ENCODE data around the gene RAB11FIP4. TPM values are rescaled to one million over a fixed set of nuclear protein-coding genes. Genes with fewer than 3 reads are reported as not detected.

RAB11FIP4 gene
- total and polyA plus RNA-seq, 4 donors = 1.5 to 16.0 (median 3.3) TPM

GRCh38 chr17:31553506-31553905 is 162.0 kb downstream of the RAB11FIP4 start:
- peaks cover 0 to 18% (median 12%) of the 10 kb centered on the region in 4 donors for H3K4me1 ChIP-seq (ENCODE audit: control insufficient read depth in 4 of 4, insufficient read depth in 4 of 4, low read length in 3 of 4)
- H3K27ac ChIP-seq (ENCODE audit: low read depth in 1 of 2, low read length in 2 of 2) = no peak overlapping the region
- no peaks in the 10 kb centered on the region for H3K27me3 ChIP-seq (ENCODE audit: control insufficient read depth in 4 of 4, insufficient read depth in 4 of 4, low read length in 3 of 4)
- 92% methylated on average over 5 of the region's 5 CpGs for WGBS
- DNase-seq (ENCODE audit: low spot score) = no peak
- no peaks in the 10 kb centered on the region for H3K9me3 ChIP-seq (ENCODE audit: control insufficient read depth in 4 of 4, low read length in 3 of 4)
- H3K36me3 ChIP-seq (ENCODE audit: control insufficient read depth in 4 of 4, insufficient read depth in 3 of 4, low read depth in 1 of 4, low read length in 3 of 4) = no peaks in the 10 kb centered on the region
- no peak for TF ChIP-seq GABPA (IDR thresholded peaks at IDR 0.05 in 1 of 2, conservative IDR thresholded peaks at IDR 0.05 in 1 of 2)
- TF ChIP-seq, protein P1, sequence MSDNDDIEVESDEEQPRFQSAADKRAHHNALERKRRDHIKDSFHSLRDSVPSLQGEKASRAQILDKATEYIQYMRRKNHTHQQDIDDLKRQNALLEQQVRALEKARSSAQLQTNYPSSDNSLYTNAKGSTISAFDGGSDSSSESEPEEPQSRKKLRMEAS (IDR thresholded peaks at IDR 0.05) = no peak
- TF ChIP-seq, protein P2, sequence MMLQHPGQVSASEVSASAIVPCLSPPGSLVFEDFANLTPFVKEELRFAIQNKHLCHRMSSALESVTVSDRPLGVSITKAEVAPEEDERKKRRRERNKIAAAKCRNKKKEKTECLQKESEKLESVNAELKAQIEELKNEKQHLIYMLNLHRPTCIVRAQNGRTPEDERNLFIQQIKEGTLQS (IDR thresholded peaks at IDR 0.05) = no peak
- no peak for TF ChIP-seq RAD21 (IDR thresholded peaks at IDR 0.05)
- no peak for TF ChIP-seq SP1 (IDR thresholded peaks at IDR 0.05)
- TF ChIP-seq, protein P3, sequence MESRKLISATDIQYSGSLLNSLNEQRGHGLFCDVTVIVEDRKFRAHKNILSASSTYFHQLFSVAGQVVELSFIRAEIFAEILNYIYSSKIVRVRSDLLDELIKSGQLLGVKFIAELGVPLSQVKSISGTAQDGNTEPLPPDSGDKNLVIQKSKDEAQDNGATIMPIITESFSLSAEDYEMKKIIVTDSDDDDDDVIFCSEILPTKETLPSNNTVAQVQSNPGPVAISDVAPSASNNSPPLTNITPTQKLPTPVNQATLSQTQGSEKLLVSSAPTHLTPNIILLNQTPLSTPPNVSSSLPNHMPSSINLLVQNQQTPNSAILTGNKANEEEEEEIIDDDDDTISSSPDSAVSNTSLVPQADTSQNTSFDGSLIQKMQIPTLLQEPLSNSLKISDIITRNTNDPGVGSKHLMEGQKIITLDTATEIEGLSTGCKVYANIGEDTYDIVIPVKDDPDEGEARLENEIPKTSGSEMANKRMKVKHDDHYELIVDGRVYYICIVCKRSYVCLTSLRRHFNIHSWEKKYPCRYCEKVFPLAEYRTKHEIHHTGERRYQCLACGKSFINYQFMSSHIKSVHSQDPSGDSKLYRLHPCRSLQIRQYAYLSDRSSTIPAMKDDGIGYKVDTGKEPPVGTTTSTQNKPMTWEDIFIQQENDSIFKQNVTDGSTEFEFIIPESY (IDR thresholded peaks at IDR 0.05) = no peak
- no peak for TF ChIP-seq RXRA (IDR thresholded peaks at IDR 0.05)
- TF ChIP-seq HNF4A (conservative IDR thresholded peaks at IDR 0.05) = no peak
- no peak for TF ChIP-seq HNF4G (IDR thresholded peaks at IDR 0.05)
- no peak for TF ChIP-seq NR2F2 (IDR thresholded peaks at IDR 0.05)
- H3K9ac ChIP-seq (ENCODE audit: low read depth in 1 of 2, low read length in 2 of 2) = no peak overlapping the region
- H3K4me3 ChIP-seq (ENCODE audit: low read depth in 1 of 3, low read length in 3 of 3) = no peak overlapping the region

DNA sequence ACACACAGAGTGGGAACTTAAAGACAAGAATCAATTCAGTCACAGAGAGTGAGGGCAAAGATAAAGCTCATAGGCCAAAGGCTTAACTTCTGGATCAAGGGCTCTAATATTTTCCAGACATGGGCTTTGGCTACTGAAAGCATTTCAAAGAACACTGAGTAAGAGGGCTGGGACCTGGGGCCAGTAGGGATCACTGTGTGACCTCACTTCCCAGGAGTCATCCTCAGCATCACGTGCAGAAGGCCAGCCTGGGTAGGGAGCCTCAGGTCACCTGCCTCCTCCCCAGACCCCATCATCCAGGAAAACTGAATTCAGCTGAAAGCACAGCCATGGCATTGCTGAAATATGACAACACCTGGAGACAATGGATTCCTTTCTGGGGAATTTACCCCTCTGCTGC is 163.5 kb downstream of the RAB11FIP4 start:
- H3K4me1 ChIP-seq (ENCODE audit: control insufficient read depth in 4 of 4, insufficient read depth in 4 of 4, low read length in 3 of 4) = peaks cover 0 to 16% (median 9%) of the 10 kb centered on the region in 4 donors
- WGBS = 98% methylated on average over 1 of the region's 1 CpG
- TF ChIP-seq YY1 (IDR thresholded peaks at IDR 0.05) = no peak

GRCh38 chr17:31556969-31557645 is 165.6 kb downstream of the RAB11FIP4 start:
- 84% methylated on average over 13 of the region's 13 CpGs for WGBS
- Histone ChIP-seq H3K27me3 (ENCODE audit: control insufficient read depth in 4 of 4, insufficient read depth in 4 of 4, low read length in 3 of 4) (no peaks in the 10 kb centered on the region), H3K4me3 (ENCODE audit: low read depth in 1 of 3, low read length in 3 of 3) (no peak overlapping the region), H3K9ac (ENCODE audit: low read depth in 1 of 2, low read length in 2 of 2) (no peak overlapping the region), H3K27ac (ENCODE audit: low read depth in 1 of 2, low read length in 2 of 2) (no peak overlapping the region), H3K4me1 (ENCODE audit: control insufficient read depth in 4 of 4, insufficient read depth in 4 of 4, low read length in 3 of 4) (peaks cover 3 to 31% (median 19%) of the 10 kb centered on the region in 4 donors), H3K36me3 (ENCODE audit: control insufficient read depth in 4 of 4, insufficient read depth in 3 of 4, low read depth in 1 of 4, low read length in 3 of 4) (no peaks in the 10 kb centered on the region), H3K9me3 (ENCODE audit: control insufficient read depth in 4 of 4, low read length in 3 of 4) (no peaks in the 10 kb centered on the region)
- TF ChIP-seq YY1 (IDR thresholded peaks at IDR 0.05) = no peak
- no peak for TF ChIP-seq EGR1 (IDR thresholded peaks at IDR 0.05; ENCODE audit: low read depth in 2 of 2)
- DNase-seq (ENCODE audit: low spot score) = no peak

More for the DNA sequence above, 163.5 kb downstream of the RAB11FIP4 start:
- Histone ChIP-seq H3K4me3 (ENCODE audit: low read depth in 1 of 3, low read length in 3 of 3) (no peak overlapping the region), H3K36me3 (ENCODE audit: control insufficient read depth in 4 of 4, insufficient read depth in 3 of 4, low read depth in 1 of 4, low read length in 3 of 4) (no peaks in the 10 kb centered on the region), H3K27me3 (ENCODE audit: control insufficient read depth in 4 of 4, insufficient read depth in 4 of 4, low read length in 3 of 4) (no peaks in the 10 kb centered on the region), H3K9ac (ENCODE audit: low read depth in 1 of 2, low read length in 2 of 2) (no peak overlapping the region), H3K27ac (ENCODE audit: low read depth in 1 of 2, low read length in 2 of 2) (no peak overlapping the region), H3K9me3 (ENCODE audit: control insufficient read depth in 4 of 4, low read length in 3 of 4) (no peaks in the 10 kb centered on the region)
- DNase-seq (ENCODE audit: low spot score) = no peak

Data from liver (tissue), 9 donors.